ENCODE measurements around the gene ABHD6.
"Not testable (repeated sequence)": the region's sequence is repeated elsewhere in the genome, so short reads cannot be mapped to it uniquely, and the experiment has no call there.

Gene ABHD6

GRCh38 chr3:58237238-58237940 lies at the start of gene ABHD6:
TSS of gene ABHD6 (plus strand) at chr3:58237792. CDS start at chr3:58256587, 18,795 bp downstream.
- peak; percentile 84 for DNase-seq

GRCh38 chr3:58188173-58188564 lies 49.4 kb upstream of the ABHD6 start:
- DNase-seq = peak; percentile 86

- DNase-seq = no peak
These were observed 48.6 kb upstream of the ABHD6 start for GRCh38 chr3:58188921-58189451.

GRCh38 chr3:58189691-58190090 lies 47.9 kb upstream of the ABHD6 start:
- DNase-seq = no peak

- no peak for DNase-seq
These were observed 47.3 kb upstream of the ABHD6 start for GRCh38 chr3:58190291-58190690.

GRCh38 chr3:58190882-58191281 lies 46.7 kb upstream of the ABHD6 start:
- DNase-seq = no peak

GRCh38 chr3:58191361-58191991 lies 46.1 kb upstream of the ABHD6 start:
- DNase-seq = no peak

GRCh38 chr3:58192069-58192468 lies 45.5 kb upstream of the ABHD6 start:
- DNase-seq = no peak

GRCh38 chr3:58193682-58194407 lies 43.7 kb upstream of the ABHD6 start:
- DNase-seq = no peak

- DNase-seq = no peak
These were observed 40.0 kb upstream of the ABHD6 start for GRCh38 chr3:58197588-58197987.

- DNase-seq = no peak
These were observed 39.2 kb upstream of the ABHD6 start for GRCh38 chr3:58198362-58198761.

GRCh38 chr3:58198804-58199203 lies 38.8 kb upstream of the ABHD6 start:
- DNase-seq = no peak

GRCh38 chr3:58200121-58200709 lies 37.4 kb upstream of the ABHD6 start:
- no peak for DNase-seq

GRCh38 chr3:58200846-58201355 lies 36.7 kb upstream of the ABHD6 start:
- no peak for DNase-seq

- not testable (repeated sequence) for DNase-seq
These were observed 36.1 kb upstream of the ABHD6 start for GRCh38 chr3:58201451-58201850.

GRCh38 chr3:58202917-58203360 lies 34.7 kb upstream of the ABHD6 start:
- no peak for DNase-seq

GRCh38 chr3:58203541-58203940 lies 34.1 kb upstream of the ABHD6 start:
- DNase-seq = no peak

- no peak for DNase-seq
These were observed 32.9 kb upstream of the ABHD6 start for GRCh38 chr3:58204720-58205119.

GRCh38 chr3:58205981-58206380 lies 31.6 kb upstream of the ABHD6 start:
- no peak for DNase-seq

- DNase-seq = no peak
These were observed 31.1 kb upstream of the ABHD6 start for GRCh38 chr3:58206406-58207011.

GRCh38 chr3:58207954-58208353 lies 29.6 kb upstream of the ABHD6 start:
- no peak for DNase-seq

- DNase-seq = no peak
These were observed 27.7 kb upstream of the ABHD6 start for GRCh38 chr3:58209933-58210332.
